Pancreas (tissue), 10 donors: ENCODE data around the gene VAV2. TPM values are rescaled to one million over a fixed set of nuclear protein-coding genes. Genes with fewer than 3 reads are reported as not detected.

Experiments
- ATAC-seq, 4 donors: fragments of 200-7000 bp; cut with Tn5 transposase; one replicate each; pipeline versions ENCODE4 v1.8.0 to v1.9.1; 2020; ENCODE audit warnings: mild to moderate bottlenecking in 4 of 4, moderate library complexity in 4 of 4
- DNase-seq, 6 donors: peaks; one replicate each; pipeline ENCODE4 v3.0.0-alpha.2; 2020
- FAIRE-seq: peaks from 2 replicates; lab custom pipeline; 2012; peaks lifted over from hg19 to GRCh38; lab: Jason Lieb, UNC
- H3K27ac ChIP-seq, 4 donors: fragments of 200-600 bp; sonication (generic); 1 replicate in 3 of 4; 2 replicates in 1 of 4; pipeline versions ENCODE4 v1.5.0 to v1.8.0; 2020
- H3K27me3 ChIP-seq, 4 donors: fragments of 200-600 bp; one replicate each; pipeline ENCODE4 v1.8.0; 2021
- H3K36me3 ChIP-seq, 3 donors: fragments of 200-600 bp; sonication (generic) in 1 of 3; one replicate each; pipeline versions ENCODE4 v1.5.0 to v1.8.0; 2020 to 2021
- H3K4me1 ChIP-seq, 3 donors: fragments of 200-600 bp; one replicate each; pipeline ENCODE4 v1.8.0; 2021
- H3K4me3 ChIP-seq, 4 donors: fragments of 200-600 bp; sonication (generic) in 2 of 4; one replicate each; pipeline versions ENCODE4 v1.5.0 to v1.8.0; 2020 to 2021
- H3K9me3 ChIP-seq, 4 donors: fragments of 200-600 bp; one replicate each; pipeline ENCODE4 v1.8.0; 2021
- WGBS, 2 donors: extraction: QIAGEN DNeasy Blood & Tissue Kit; methylation state at CpG; one replicate each; pipeline ENCODE4 v1.1.7; 2013; 5-methylcytosine and 5-hydroxymethylcytosine counted together
- intact Hi-C, 3 donors: fragments of 100-400 bp; cut with DNase I; formaldehyde crosslinking; loops; one replicate each; pipeline versions ENCODE4 v1.11.1 to v1.14.2; 2022
- polyA plus RNA-seq, 2 donors: library from polyadenylated mRNA; stranded (reverse); fragments of 200-250 nt; gene quantifications; one replicate each; pipeline ENCODE4 v1.2.3, GENCODE V29; 2013
- total RNA-seq, 6 donors: library from RNA; stranded (reverse); fragmentation: NEBNext Ultra II Directional in 4 of 6; extraction: Animal tissue kit (Norgen Biotek cat#: 25700) in 4 of 6; gene quantifications; one replicate each; pipeline versions ENCODE4 v1.2.1 to v1.2.4, GENCODE V29; 2021 to 2023
- TF ChIP-seq, protein P1 (sequence below), 4 donors: fragments of 200-600 bp; sonication (generic) in 3 of 4; IDR thresholded peaks; one replicate each; pipeline versions ENCODE4 v1.5.0 to v1.8.0; 2021; ENCODE audit warnings: antibody characterized with exemption in 4 of 4
- donor health status: healthy with polysubstance abuse.
- donor health status: DM: no; HTN: no; CAD: no; lungs with moderate emphysema.
- donor health status: DM: no; HTN: no; CAD: no.
- donor health status: control.
- donor health status: control.
- donor health status: Bipolar disorder and iron deficiency.
- donor health status: DM: yes; HTN: yes; CAD: no.
- donor health status: DM: no; HTN: no; CAD: no.
- donor health status: DM: no; HTN: no; CAD: no.
- donor health status: DM: yes; HTN: yes; CAD: no.

Gene VAV2
- total and polyA plus RNA-seq, 8 donors = 20.5 to 41.0 (median 33.6) TPM

DNA sequence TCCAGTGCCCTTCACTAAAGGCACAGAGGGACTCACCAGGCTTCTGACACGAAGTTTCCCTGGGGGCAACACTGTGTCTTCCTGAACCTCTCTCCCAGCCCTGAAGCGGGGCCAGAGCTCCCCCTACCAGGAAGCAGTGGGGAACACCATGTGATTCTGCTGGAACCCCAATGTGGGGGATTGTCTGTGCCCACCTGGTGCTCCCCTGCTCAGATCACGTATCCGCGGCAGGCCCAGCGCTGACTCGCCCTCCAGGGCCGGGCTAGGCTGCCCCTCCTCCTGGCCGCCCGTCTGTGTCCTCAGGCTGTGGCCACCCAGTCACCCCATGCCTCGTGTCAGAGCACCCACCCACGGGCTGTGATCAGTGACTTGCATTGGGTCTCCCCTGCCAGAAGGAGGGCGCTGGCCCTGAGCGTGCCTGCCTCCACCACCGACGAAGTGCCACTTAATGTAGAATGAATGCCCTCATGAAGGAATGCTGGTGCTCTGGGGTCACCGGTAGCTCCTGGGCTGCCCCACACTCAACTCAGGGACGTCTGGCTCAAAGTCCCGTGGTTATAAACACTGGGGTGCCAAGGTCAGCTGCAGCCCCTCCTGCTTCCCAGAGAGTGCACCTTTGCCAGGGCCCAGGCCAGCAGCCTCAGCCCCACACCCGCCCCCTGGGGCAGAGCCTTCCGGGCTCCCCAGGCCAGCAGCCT lies 276.1 kb downstream of the VAV2 start:
- intact Hi-C loops = no loop called here

DNA sequence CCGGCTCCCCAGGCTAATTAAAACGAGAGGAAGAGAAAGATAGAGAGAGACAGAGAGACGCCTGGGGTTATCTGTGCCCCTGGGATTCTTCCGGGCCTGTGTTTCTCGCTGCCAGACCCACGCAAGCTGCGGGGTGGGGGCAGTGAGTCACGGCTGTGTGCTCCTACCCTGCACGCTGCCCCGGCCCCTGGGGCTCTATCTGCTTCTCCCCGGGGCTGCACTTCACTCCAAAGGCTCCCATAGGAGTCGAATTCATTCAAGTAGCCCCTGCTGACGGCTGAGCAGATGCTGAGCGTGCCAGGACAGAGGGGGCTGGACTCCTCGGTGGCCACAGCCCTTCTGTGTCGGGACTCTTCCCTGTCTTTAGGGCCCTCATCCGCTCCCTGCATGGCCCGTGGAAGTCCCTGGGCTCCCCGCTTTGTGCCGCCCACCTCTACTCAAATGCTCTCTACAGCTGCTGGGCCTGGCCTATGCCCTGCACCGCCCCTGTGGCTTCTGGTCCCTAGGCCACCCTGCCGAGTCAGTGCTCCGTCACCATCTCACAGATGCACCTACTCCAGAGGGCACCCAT lies 276.7 kb downstream of the VAV2 start:
- no peaks in the 10 kb centered on the region for H3K27me3 ChIP-seq
- TF ChIP-seq, protein P1, sequence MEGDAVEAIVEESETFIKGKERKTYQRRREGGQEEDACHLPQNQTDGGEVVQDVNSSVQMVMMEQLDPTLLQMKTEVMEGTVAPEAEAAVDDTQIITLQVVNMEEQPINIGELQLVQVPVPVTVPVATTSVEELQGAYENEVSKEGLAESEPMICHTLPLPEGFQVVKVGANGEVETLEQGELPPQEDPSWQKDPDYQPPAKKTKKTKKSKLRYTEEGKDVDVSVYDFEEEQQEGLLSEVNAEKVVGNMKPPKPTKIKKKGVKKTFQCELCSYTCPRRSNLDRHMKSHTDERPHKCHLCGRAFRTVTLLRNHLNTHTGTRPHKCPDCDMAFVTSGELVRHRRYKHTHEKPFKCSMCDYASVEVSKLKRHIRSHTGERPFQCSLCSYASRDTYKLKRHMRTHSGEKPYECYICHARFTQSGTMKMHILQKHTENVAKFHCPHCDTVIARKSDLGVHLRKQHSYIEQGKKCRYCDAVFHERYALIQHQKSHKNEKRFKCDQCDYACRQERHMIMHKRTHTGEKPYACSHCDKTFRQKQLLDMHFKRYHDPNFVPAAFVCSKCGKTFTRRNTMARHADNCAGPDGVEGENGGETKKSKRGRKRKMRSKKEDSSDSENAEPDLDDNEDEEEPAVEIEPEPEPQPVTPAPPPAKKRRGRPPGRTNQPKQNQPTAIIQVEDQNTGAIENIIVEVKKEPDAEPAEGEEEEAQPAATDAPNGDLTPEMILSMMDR (IDR thresholded peaks at IDR 0.05) = no peak
- H3K4me1 ChIP-seq = no peaks in the 10 kb centered on the region
- WGBS, 2 donors = 78 to 82% methylated on average over 23 of the region's 23 CpGs
- FAIRE-seq (no peak), DNase-seq (peak in 4 of 6 donors; percentile 5 to 51 (median 32)), ATAC-seq (peak in 3 of 4 donors; percentile 3 to 34 (median 18))
- no peaks in the 10 kb centered on the region for H3K9me3 ChIP-seq
- no peak overlapping the region for H3K27ac ChIP-seq
- H3K36me3 ChIP-seq = peaks cover 0 to 9% (median 0%) of the 10 kb centered on the region in 3 donors
- H3K4me3 ChIP-seq = no peak overlapping the region
- intact Hi-C loops = no loop called here

More for the DNA sequence above, 276.1 kb downstream of the VAV2 start:
- peaks cover 0 to 9% (median 0%) of the 10 kb centered on the region in 3 donors for H3K36me3 ChIP-seq
- DNase-seq (peak in 4 of 6 donors; percentile 2 to 67 (median 40)), FAIRE-seq (no peak), ATAC-seq (peak in 2 of 4 donors; percentile 15 to 22)
- no peak overlapping the region for H3K27ac ChIP-seq
- H3K4me1 ChIP-seq = no peaks in the 10 kb centered on the region
- H3K27me3 ChIP-seq = no peaks in the 10 kb centered on the region
- 74 to 82% methylated on average over 21 of the region's 21 CpGs for WGBS, 2 donors
- TF ChIP-seq, protein P1 (IDR thresholded peaks at IDR 0.05) = no peak
- no peak overlapping the region for H3K4me3 ChIP-seq
- H3K9me3 ChIP-seq = no peaks in the 10 kb centered on the region

- no peak for FAIRE-seq
Measured at GRCh38 chr9:133714606-133715294, 277.4 kb downstream of the VAV2 start.

DNA sequence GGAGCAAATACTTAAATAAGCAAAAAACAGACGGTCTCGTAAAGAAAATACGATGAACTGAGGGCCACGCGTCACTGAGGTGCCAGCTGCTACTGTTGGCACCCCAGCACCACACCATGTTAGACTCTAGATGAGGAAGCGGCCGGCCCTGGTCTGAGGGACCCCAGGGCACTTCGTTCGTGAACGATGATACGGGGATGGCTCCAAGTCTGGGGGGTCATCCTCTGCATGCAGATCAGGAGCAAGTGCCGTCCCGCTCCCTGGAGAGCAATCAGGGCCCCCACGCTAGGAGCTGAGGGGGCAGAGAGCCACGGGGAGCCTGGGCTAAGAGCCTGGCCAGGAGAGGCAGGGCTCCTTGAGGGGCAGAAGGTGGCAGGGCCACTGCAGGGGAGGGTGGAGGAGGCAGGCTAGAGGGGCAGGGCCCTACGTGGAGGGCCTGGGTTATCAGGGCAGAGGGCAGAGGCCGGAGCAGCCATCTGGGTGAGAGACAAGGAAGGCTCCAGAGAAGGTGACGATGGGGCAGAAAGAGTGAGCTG lies 278.1 kb downstream of the VAV2 start:
- no peaks in the 10 kb centered on the region for H3K9me3 ChIP-seq
- TF ChIP-seq, protein P1 (IDR thresholded peaks at IDR 0.05) = no peak
- H3K4me1 ChIP-seq = no peaks in the 10 kb centered on the region
- no peak overlapping the region for H3K4me3 ChIP-seq
- 86 to 87% methylated on average over 18 of the region's 18 CpGs for WGBS, 2 donors
- H3K27me3 ChIP-seq = no peaks in the 10 kb centered on the region
- peaks cover 0 to 9% (median 0%) of the 10 kb centered on the region in 3 donors for H3K36me3 ChIP-seq
- no peak for ATAC-seq
- peak in 3 of 6 donors; percentile 19 to 54 (median 43) for DNase-seq
- H3K27ac ChIP-seq = no peak overlapping the region
- intact Hi-C loops = no loop called here
- FAIRE-seq = no peak

More at GRCh38 chr9:133714606-133715294, 277.4 kb downstream of the VAV2 start:
- TF ChIP-seq, protein P1 (IDR thresholded peaks at IDR 0.05) = no peak
- ATAC-seq (peak in 3 of 4 donors; percentile 7 to 44 (median 33)), DNase-seq (peak in 4 of 6 donors; percentile 35 to 53 (median 42))
- Histone ChIP-seq H3K9me3 (no peaks in the 10 kb centered on the region), H3K27me3 (no peaks in the 10 kb centered on the region), H3K36me3 (peaks cover 0 to 9% (median 0%) of the 10 kb centered on the region in 3 donors), H3K27ac (no peak overlapping the region), H3K4me1 (no peaks in the 10 kb centered on the region), H3K4me3 (no peak overlapping the region)
- WGBS, 2 donors = 82 to 87% methylated on average over 15 of the region's 15 CpGs
- intact Hi-C loops = no loop called here
